ENCODE results near the gene RAC2. TPM values are rescaled to one million over a fixed set of nuclear protein-coding genes. Genes with fewer than 3 reads are reported as not detected.

RAC2 gene
- total RNA-seq, 2 donors from 2014 or later: 620 to 681 TPM

DNA sequence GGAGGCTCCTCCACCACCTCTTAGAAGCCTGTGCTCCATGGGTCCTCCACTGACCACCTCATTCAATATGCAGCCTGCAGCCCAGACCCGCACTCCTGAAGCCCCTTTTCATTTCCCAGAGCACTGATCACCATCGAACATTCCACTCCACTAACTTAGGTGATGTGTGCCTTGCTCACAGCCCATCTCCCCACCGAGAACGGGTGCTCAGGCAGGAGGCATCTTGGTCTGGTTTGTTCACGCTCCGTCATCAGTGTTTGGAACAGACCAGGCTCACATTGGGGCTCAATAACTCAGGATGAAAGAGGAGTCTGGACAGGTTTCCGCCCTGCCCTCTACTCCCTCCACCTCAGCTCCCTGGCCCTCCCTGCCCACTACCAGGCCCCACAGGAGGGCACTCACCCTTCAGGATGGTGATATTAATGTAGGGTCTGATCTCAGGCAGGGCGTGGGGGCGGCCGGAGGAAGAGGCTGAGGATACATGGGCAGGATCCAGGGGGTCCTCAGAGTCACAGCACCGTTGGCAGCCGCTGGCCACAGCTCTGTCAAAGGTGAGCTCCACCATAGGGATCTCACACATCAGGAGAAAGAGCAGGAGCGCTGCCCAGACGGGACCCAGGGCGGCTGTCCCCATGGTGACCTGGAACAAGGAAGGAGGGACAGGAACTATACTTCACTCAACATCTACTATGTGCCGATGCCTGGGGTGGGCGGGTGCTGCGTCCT lies 59.1 kb downstream of the RAC2 start:
- peaks cover 0 to 2% of the 10 kb centered on the region in 2 donors for H3K36me3 Mint-ChIP-seq (ENCODE audit: insufficient read depth in 2 of 2)
- peaks cover 46% of the 10 kb centered on the region for H3K4me1 Mint-ChIP-seq (ENCODE audit: low read depth)
- H3K9me3 Mint-ChIP-seq: no peaks in the 10 kb centered on the region
- ATAC-seq (replicated peaks in 1 of 2): no peak
- H3K27me3 Mint-ChIP-seq (ENCODE audit: low read depth): no peaks in the 10 kb centered on the region
- DNase-seq: no peak
- no peak overlapping the region for H3K27ac Mint-ChIP-seq
- H3K4me3 Mint-ChIP-seq: no peak overlapping the region

GRCh38 chr22:37184380-37184755 lies 59.7 kb downstream of the RAC2 start:
- no peak for DNase-seq
- Mint-ChIP-seq H3K27ac (no peak overlapping the region), H3K36me3 (ENCODE audit: insufficient read depth in 2 of 2) (no peaks in the 10 kb centered on the region), H3K27me3 (ENCODE audit: low read depth) (no peaks in the 10 kb centered on the region), H3K4me3 (no peak overlapping the region), H3K9me3 (no peaks in the 10 kb centered on the region), H3K4me1 (ENCODE audit: low read depth) (peaks cover 46% of the 10 kb centered on the region)
- no peak for ATAC-seq (replicated peaks in 1 of 2)

GRCh38 chr22:37183432-37184379 lies 60.4 kb downstream of the RAC2 start:
- Mint-ChIP-seq H3K4me3 (no peak overlapping the region), H3K27me3 (ENCODE audit: low read depth) (no peaks in the 10 kb centered on the region), H3K4me1 (ENCODE audit: low read depth) (peaks cover 41% of the 10 kb centered on the region), H3K36me3 (ENCODE audit: insufficient read depth in 2 of 2) (no peaks in the 10 kb centered on the region), H3K9me3 (no peaks in the 10 kb centered on the region), H3K27ac (peak overlapping the region; percentile 61)
- peak in 1 of 2 donors; percentile 32 for ATAC-seq (replicated peaks in 1 of 2)
- no peak for DNase-seq

GRCh38 chr22:37182949-37183245 lies 61.2 kb downstream of the RAC2 start:
- DNase-seq (no peak), ATAC-seq (replicated peaks in 1 of 2) (no peak)
- H3K27me3 Mint-ChIP-seq (ENCODE audit: low read depth): peaks cover 4% of the 10 kb centered on the region
- H3K4me1 Mint-ChIP-seq (ENCODE audit: low read depth): peaks cover 34% of the 10 kb centered on the region
- H3K4me3 Mint-ChIP-seq: no peak overlapping the region
- no peaks in the 10 kb centered on the region for H3K9me3 Mint-ChIP-seq
- H3K36me3 Mint-ChIP-seq (ENCODE audit: insufficient read depth in 2 of 2): no peaks in the 10 kb centered on the region
- no peak overlapping the region for H3K27ac Mint-ChIP-seq

GRCh38 chr22:37182101-37182948 lies 61.7 kb downstream of the RAC2 start:
- ATAC-seq (replicated peaks in 1 of 2): no peak
- Mint-ChIP-seq H3K4me1 (ENCODE audit: low read depth) (peaks cover 33% of the 10 kb centered on the region), H3K4me3 (no peak overlapping the region), H3K36me3 (ENCODE audit: insufficient read depth in 2 of 2) (no peaks in the 10 kb centered on the region), H3K9me3 (no peaks in the 10 kb centered on the region), H3K27me3 (ENCODE audit: low read depth) (peaks cover 8% of the 10 kb centered on the region), H3K27ac (no peak overlapping the region)
- no peak for DNase-seq

DNA sequence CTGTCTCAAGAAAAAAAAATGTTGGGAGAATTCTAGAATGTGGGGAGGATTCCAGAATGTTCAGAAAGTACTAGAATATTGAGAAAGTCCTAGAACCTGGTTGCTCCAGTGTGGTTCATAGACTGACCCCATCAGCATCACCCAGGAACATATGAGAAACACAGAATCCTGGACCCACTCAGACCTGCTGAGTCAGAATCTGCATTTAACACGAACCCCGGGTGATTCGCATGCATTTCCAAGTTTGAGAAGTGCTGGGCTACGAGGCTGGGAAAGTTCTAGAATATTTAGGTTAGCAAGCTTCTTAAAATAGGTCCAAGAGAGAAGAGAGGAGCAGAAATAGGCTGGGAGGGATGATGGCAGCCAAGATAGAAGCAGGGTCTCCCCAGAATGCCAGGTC lies 62.4 kb downstream of the RAC2 start:
- Mint-ChIP-seq H3K4me1 (ENCODE audit: low read depth) (peaks cover 31% of the 10 kb centered on the region), H3K27ac (no peak overlapping the region), H3K9me3 (no peaks in the 10 kb centered on the region), H3K27me3 (ENCODE audit: low read depth) (peaks cover 8% of the 10 kb centered on the region), H3K36me3 (ENCODE audit: insufficient read depth in 2 of 2) (no peaks in the 10 kb centered on the region), H3K4me3 (no peak overlapping the region)
- DNase-seq: no peak
- no peak for ATAC-seq (replicated peaks in 1 of 2)

GRCh38 chr22:37180531-37181231 lies 63.4 kb downstream of the RAC2 start:
- DNase-seq: no peak
- H3K36me3 Mint-ChIP-seq (ENCODE audit: insufficient read depth in 2 of 2): no peaks in the 10 kb centered on the region
- no peak overlapping the region for H3K27ac Mint-ChIP-seq
- no peak for ATAC-seq (replicated peaks in 1 of 2)
- peaks cover 27% of the 10 kb centered on the region for H3K4me1 Mint-ChIP-seq (ENCODE audit: low read depth)
- H3K4me3 Mint-ChIP-seq: no peak overlapping the region
- H3K9me3 Mint-ChIP-seq: no peaks in the 10 kb centered on the region
- peaks cover 8% of the 10 kb centered on the region for H3K27me3 Mint-ChIP-seq (ENCODE audit: low read depth)

DNA sequence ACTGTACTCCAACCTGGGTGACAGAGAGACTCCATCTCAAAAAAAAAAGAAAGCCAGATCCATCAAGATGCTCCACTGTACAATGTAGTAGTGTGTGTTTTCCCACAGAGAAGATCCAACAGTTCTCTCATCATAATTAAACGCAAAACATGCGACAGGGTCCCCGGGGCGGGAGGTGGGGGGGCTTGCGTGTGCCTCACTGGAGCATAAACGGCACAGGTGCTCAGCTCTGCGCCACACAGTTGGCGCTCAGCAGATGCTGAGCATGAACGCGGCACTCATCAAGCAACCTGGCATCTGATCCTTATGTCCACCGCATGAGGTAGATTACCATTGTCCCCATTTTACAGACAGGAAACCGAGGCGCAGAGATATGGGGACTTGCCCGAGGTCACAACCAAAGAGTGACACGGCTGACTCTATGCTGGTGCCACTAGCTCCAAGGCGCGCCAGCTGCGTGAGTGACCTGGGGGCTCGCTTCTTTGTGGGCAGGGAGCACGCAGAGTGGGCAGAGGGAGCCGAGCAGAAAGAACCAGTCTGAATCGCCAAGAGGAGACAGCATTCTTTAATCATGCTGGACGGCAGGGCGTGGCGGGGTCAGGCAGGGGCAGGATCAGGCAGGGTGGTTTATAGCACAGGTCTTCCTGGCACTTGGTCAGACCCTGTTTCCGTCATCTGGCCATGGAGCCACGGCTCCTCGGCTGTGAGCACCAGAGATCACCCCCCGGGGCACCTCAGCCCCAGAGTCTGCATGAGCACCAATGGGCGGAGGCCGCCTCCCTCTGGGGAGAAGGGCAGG lies 64.2 kb downstream of the RAC2 start:
- Mint-ChIP-seq H3K36me3 (ENCODE audit: insufficient read depth in 2 of 2) (no peaks in the 10 kb centered on the region), H3K4me1 (ENCODE audit: low read depth) (peaks cover 26% of the 10 kb centered on the region), H3K27ac (no peak overlapping the region), H3K27me3 (ENCODE audit: low read depth) (peaks cover 10% of the 10 kb centered on the region), H3K9me3 (no peaks in the 10 kb centered on the region), H3K4me3 (no peak overlapping the region)
- no peak for DNase-seq
- ATAC-seq (replicated peaks in 1 of 2): no peak

DNA sequence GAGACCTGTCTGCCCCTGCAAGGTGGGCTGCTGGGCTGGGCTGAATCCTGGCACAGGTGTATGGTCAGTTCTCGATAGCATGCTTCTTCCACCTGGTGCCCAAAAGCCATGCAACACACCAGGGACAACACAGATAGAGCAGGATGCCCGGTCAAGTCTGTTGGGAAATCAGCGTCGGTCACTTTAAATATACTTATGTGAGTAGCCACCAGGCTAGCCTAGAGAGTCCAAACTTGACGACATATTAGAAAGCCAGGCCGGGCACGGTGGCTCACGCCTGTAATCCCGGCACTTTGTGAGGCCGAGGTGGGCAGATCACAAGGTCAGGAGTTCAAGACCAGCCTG lies 65.0 kb downstream of the RAC2 start:
- H3K27ac Mint-ChIP-seq: no peak overlapping the region
- ATAC-seq (replicated peaks in 1 of 2) (no peak), DNase-seq (no peak)
- H3K4me1 Mint-ChIP-seq (ENCODE audit: low read depth): peaks cover 30% of the 10 kb centered on the region
- H3K4me3 Mint-ChIP-seq: no peak overlapping the region
- H3K27me3 Mint-ChIP-seq (ENCODE audit: low read depth): peaks cover 16% of the 10 kb centered on the region
- no peaks in the 10 kb centered on the region for H3K36me3 Mint-ChIP-seq (ENCODE audit: insufficient read depth in 2 of 2)
- H3K9me3 Mint-ChIP-seq: no peaks in the 10 kb centered on the region

DNA sequence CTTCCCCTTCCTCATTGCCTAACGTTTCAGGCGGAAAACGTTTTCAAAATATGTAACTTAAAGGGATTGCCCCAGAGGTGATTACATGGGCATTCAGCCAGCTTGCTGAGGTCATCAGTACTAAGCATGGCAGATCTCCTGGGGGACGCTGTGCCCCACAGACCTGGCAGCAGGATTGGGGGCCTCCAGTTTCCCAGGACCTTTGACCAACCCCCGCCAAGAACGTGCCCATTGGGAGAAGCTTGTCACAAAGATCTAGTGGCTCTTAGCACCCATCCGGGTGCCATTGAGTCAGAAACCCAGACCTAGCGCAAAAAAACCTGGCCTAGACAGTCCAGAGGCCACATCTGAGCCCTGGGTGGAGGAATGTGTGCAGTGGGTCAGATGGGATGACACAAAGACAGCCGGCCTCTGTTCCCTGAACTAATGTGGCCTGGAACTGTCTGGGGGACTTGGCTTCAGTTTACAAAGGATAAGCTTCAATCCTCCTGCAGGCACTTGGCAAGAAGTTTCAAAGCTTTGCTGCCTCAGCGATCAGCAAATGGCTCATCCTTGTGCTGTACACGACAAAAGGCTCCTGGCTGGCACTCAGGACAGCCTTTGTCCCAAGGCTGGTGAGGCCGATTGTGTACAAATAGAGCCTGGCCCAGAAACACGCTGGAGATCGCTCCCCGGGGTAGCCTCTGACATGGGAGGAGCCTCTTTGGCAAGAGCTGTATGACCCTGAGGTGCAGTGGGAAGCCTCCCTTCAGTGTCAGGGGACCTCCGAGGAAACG lies 65.5 kb downstream of the RAC2 start:
- DNase-seq (no peak), ATAC-seq (replicated peaks in 1 of 2) (no peak)
- no peaks in the 10 kb centered on the region for H3K9me3 Mint-ChIP-seq
- no peak overlapping the region for H3K4me3 Mint-ChIP-seq
- H3K27ac Mint-ChIP-seq: no peak overlapping the region
- H3K4me1 Mint-ChIP-seq (ENCODE audit: low read depth): peaks cover 26% of the 10 kb centered on the region
- H3K36me3 Mint-ChIP-seq (ENCODE audit: insufficient read depth in 2 of 2): no peaks in the 10 kb centered on the region
- peaks cover 16% of the 10 kb centered on the region for H3K27me3 Mint-ChIP-seq (ENCODE audit: low read depth)

DNA sequence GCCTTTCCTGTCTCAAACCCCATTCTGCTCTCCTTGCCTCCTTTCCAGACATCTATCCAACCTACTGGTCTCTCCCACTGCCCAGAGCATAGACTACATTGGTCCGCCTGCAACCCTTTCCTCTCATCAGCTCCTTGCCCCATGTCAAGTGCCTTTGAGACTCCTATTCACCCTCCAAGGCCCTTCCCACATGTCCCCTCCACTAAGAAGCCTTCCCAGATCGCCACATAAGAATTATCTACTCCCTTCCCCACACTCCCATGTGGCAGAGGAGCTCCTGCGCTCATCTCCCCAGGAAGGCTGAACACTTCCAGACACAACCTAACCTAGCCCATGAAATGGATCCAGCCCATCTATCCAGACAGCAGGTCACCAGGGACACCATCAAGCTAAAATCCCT lies 66.3 kb downstream of the RAC2 start:
- H3K27ac Mint-ChIP-seq: no peak overlapping the region
- peaks cover 16% of the 10 kb centered on the region for H3K27me3 Mint-ChIP-seq (ENCODE audit: low read depth)
- peaks cover 18% of the 10 kb centered on the region for H3K4me1 Mint-ChIP-seq (ENCODE audit: low read depth)
- H3K9me3 Mint-ChIP-seq: no peaks in the 10 kb centered on the region
- no peak for ATAC-seq (replicated peaks in 1 of 2)
- H3K36me3 Mint-ChIP-seq (ENCODE audit: insufficient read depth in 2 of 2): no peaks in the 10 kb centered on the region
- DNase-seq: no peak
- H3K4me3 Mint-ChIP-seq: no peak overlapping the region
